CD4-positive, alpha-beta T cell treated with Interleukin-1 beta for 1 hour (primary cell): ENCODE data around the gene GDPD5.

Source experiments
- DNase-seq, 2 donors: peaks; one replicate each; pipeline ENCODE4 v3.0.0-alpha.2; 2020 to 2022

GDPD5 gene

GRCh38 chr11:75441804-75442132 is 84.0 kb downstream of the GDPD5 start:
- DNase-seq = no peak

- no peak for DNase-seq
These were observed 84.6 kb downstream of the GDPD5 start for GRCh38 chr11:75440960-75441803.

- no peak for DNase-seq
These were observed 86.1 kb downstream of the GDPD5 start for GRCh38 chr11:75439495-75440120.

- no peak for DNase-seq
These were observed 86.7 kb downstream of the GDPD5 start for GRCh38 chr11:75439026-75439425.

GRCh38 chr11:75437966-75438659 is 87.6 kb downstream of the GDPD5 start:
- no peak for DNase-seq

- DNase-seq = no peak
These were observed 88.9 kb downstream of the GDPD5 start for GRCh38 chr11:75436806-75437205.

- DNase-seq = no peak
These were observed 90.2 kb downstream of the GDPD5 start for GRCh38 chr11:75435571-75435925.

GRCh38 chr11:75434886-75435570 is 90.7 kb downstream of the GDPD5 start:
- no peak for DNase-seq

- DNase-seq = no peak
These were observed 91.7 kb downstream of the GDPD5 start for GRCh38 chr11:75434051-75434450.

GRCh38 chr11:75433443-75433842 is 92.3 kb downstream of the GDPD5 start:
- no peak for DNase-seq

GRCh38 chr11:75432911-75433321 is 92.8 kb downstream of the GDPD5 start, which contains the start of gene KLHL35:
KLHL35 (minus strand) TSS chr11:75433203; CDS start chr11:75430629, 2,574 bp downstream.
- no peak for DNase-seq

GRCh38 chr11:75431533-75432525 is 93.9 kb downstream of the GDPD5 start:
- DNase-seq = no peak

- DNase-seq = no peak
These were observed 94.8 kb downstream of the GDPD5 start for GRCh38 chr11:75430714-75431532.

- DNase-seq = peak; percentile 58 to 67
These were observed 95.6 kb downstream of the GDPD5 start for GRCh38 chr11:75429902-75430713.

- DNase-seq = no peak
These were observed 96.2 kb downstream of the GDPD5 start for GRCh38 chr11:75429641-75429901.

GRCh38 chr11:75428989-75429640 is 96.6 kb downstream of the GDPD5 start:
- DNase-seq = no peak

- DNase-seq = peak; percentile 78 to 81
These were observed 97.4 kb downstream of the GDPD5 start for GRCh38 chr11:75428281-75428724.

- DNase-seq = no peak
These were observed 98.6 kb downstream of the GDPD5 start for GRCh38 chr11:75427181-75427580.

- DNase-seq = no peak
These were observed 99.0 kb downstream of the GDPD5 start for GRCh38 chr11:75426720-75427086.

- DNase-seq = no peak
These were observed 100.3 kb downstream of the GDPD5 start for GRCh38 chr11:75425422-75425821.
